ENCODE data around the gene TF.

DNA sequence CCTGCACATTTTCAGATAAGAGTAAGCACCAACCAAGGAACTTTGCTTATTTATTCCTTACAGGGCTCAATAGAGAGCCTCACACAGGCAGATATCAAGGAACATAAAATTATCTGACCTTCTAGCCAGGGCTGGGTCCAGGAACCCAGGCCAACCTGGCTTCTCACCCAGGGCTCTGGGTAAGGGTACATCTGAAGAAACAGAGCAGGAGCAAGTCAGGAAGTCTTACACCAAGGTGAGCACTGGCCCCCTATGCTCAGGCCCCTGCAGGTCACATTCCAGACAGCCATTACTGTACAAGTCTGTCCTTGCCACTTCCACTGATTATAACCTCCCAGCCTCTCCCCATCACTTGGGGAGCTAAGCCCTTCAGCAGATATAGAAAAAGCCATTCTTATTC, 19.1 kb downstream of the TF start:
- TF ChIP-seq, protein P1, sequence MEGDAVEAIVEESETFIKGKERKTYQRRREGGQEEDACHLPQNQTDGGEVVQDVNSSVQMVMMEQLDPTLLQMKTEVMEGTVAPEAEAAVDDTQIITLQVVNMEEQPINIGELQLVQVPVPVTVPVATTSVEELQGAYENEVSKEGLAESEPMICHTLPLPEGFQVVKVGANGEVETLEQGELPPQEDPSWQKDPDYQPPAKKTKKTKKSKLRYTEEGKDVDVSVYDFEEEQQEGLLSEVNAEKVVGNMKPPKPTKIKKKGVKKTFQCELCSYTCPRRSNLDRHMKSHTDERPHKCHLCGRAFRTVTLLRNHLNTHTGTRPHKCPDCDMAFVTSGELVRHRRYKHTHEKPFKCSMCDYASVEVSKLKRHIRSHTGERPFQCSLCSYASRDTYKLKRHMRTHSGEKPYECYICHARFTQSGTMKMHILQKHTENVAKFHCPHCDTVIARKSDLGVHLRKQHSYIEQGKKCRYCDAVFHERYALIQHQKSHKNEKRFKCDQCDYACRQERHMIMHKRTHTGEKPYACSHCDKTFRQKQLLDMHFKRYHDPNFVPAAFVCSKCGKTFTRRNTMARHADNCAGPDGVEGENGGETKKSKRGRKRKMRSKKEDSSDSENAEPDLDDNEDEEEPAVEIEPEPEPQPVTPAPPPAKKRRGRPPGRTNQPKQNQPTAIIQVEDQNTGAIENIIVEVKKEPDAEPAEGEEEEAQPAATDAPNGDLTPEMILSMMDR (IDR thresholded peaks at IDR 0.05): no peak
- TF ChIP-seq POLR2A (IDR thresholded peaks at IDR 0.05): no peak
